ENCODE data around the gene OR52B4. TPM values are rescaled to one million over a fixed set of nuclear protein-coding genes. Genes with fewer than 3 reads are reported as not detected.
"Not testable (repeated sequence)": the region's sequence is repeated elsewhere in the genome, so short reads cannot be mapped to it uniquely, and the experiment has no call there.

Gene OR52B4
- polyA plus RNA-seq, 1 donor from 2014 or later = not detected

GRCh38 chr11:4416306-4416705, 48.1 kb upstream of the OR52B4 start:
- Histone ChIP-seq H3K9ac (ENCODE audit: low read length) (no peak overlapping the region), H3K36me3 (ENCODE audit: insufficient read depth, low read length) (no peaks in the 10 kb centered on the region), H3K9me3 (ENCODE audit: low read length) (no peaks in the 10 kb centered on the region), H3K27ac (ENCODE audit: low read length) (no peak overlapping the region), H4K20me1 (ENCODE audit: insufficient read depth) (no peaks in the 10 kb centered on the region), H3K79me2 (replicated peaks; ENCODE audit: insufficient read depth, low read length) (no peaks in the 10 kb centered on the region), H3K9me2 (ENCODE audit: insufficient read depth, low read length) (no peaks in the 10 kb centered on the region), H3F3A (ENCODE audit: insufficient read depth, low read length, poor library complexity, severe bottlenecking) (no peaks in the 10 kb centered on the region), H3K4me2 (ENCODE audit: low read length) (no peak overlapping the region), H3K4me3 (ENCODE audit: low read length) (no peak overlapping the region), H3K27me3 (ENCODE audit: insufficient read depth, low read depth, low read length) (no peaks in the 10 kb centered on the region), H2AFZ (ENCODE audit: low read depth, low read length) (no peak overlapping the region)
- TF ChIP-seq EP300 (conservative IDR thresholded peaks at IDR 0.05; ENCODE audit: poor library complexity, severe bottlenecking) = no peak
- no peak for TF ChIP-seq CTCF (IDR thresholded peaks at IDR 0.05; ENCODE audit: poor library complexity, severe bottlenecking)
- TF ChIP-seq MXI1 (conservative IDR thresholded peaks at IDR 0.05; ENCODE audit: poor library complexity, severe bottlenecking) = no peak
- TF ChIP-seq REST (IDR thresholded peaks at IDR 0.05; ENCODE audit: borderline replicate concordance) = no peak
- no peak for TF ChIP-seq POLR2AphosphoS5 (IDR thresholded peaks at IDR 0.05)
- TF ChIP-seq EZH2 (IDR thresholded peaks at IDR 0.05; ENCODE audit: borderline replicate concordance, insufficient read depth, low read length, poor library complexity, severe bottlenecking) = no peak
- no peak for TF ChIP-seq RAD21 (conservative IDR thresholded peaks at IDR 0.05)
- TF ChIP-seq TAF1 (IDR thresholded peaks at IDR 0.05; ENCODE audit: low read depth) = no peak
- no peak for TF ChIP-seq SMC3 (conservative IDR thresholded peaks at IDR 0.05; ENCODE audit: poor library complexity)

- H3K4me2 ChIP-seq (ENCODE audit: low read length) = not testable (repeated sequence)
Measured at GRCh38 chr11:4406206-4406605, 38.0 kb upstream of the OR52B4 start.

GRCh38 chr11:4393858-4394223, 25.7 kb upstream of the OR52B4 start:
- Histone ChIP-seq H3K4me3 (ENCODE audit: low read length) (peak overlapping the region; percentile 57), H3K4me2 (ENCODE audit: low read length) (no peak overlapping the region), H3K9me3 (ENCODE audit: low read length) (no peaks in the 10 kb centered on the region), H3K9ac (ENCODE audit: low read length) (no peak overlapping the region), H3K79me2 (replicated peaks; ENCODE audit: insufficient read depth, low read length) (no peaks in the 10 kb centered on the region), H3K27ac (ENCODE audit: low read length) (no peak overlapping the region), H4K20me1 (ENCODE audit: insufficient read depth) (no peaks in the 10 kb centered on the region), H3F3A (ENCODE audit: insufficient read depth, low read length, poor library complexity, severe bottlenecking) (no peaks in the 10 kb centered on the region), H3K36me3 (ENCODE audit: insufficient read depth, low read length) (no peaks in the 10 kb centered on the region), H3K9me2 (ENCODE audit: insufficient read depth, low read length) (no peaks in the 10 kb centered on the region), H2AFZ (ENCODE audit: low read depth, low read length) (no peak overlapping the region), H3K27me3 (ENCODE audit: insufficient read depth, low read depth, low read length) (no peaks in the 10 kb centered on the region)
- no peak for TF ChIP-seq EZH2 (IDR thresholded peaks at IDR 0.05; ENCODE audit: borderline replicate concordance, insufficient read depth, low read length, poor library complexity, severe bottlenecking)
- no peak for TF ChIP-seq MXI1 (conservative IDR thresholded peaks at IDR 0.05; ENCODE audit: poor library complexity, severe bottlenecking)
- no peak for TF ChIP-seq POLR2AphosphoS5 (IDR thresholded peaks at IDR 0.05)
- no peak for TF ChIP-seq TAF1 (IDR thresholded peaks at IDR 0.05; ENCODE audit: low read depth)
- no peak for TF ChIP-seq RAD21 (conservative IDR thresholded peaks at IDR 0.05)
- TF ChIP-seq CTCF (IDR thresholded peaks at IDR 0.05; ENCODE audit: poor library complexity, severe bottlenecking) = no peak
- no peak for TF ChIP-seq REST (IDR thresholded peaks at IDR 0.05; ENCODE audit: borderline replicate concordance)
- TF ChIP-seq EP300 (conservative IDR thresholded peaks at IDR 0.05; ENCODE audit: poor library complexity, severe bottlenecking) = no peak
- no peak for TF ChIP-seq SMC3 (conservative IDR thresholded peaks at IDR 0.05; ENCODE audit: poor library complexity)

More at GRCh38 chr11:4406206-4406605, 38.0 kb upstream of the OR52B4 start:
- H3K36me3 ChIP-seq (ENCODE audit: insufficient read depth, low read length); H3K9me3 ChIP-seq (ENCODE audit: low read length); H3K4me3 ChIP-seq (ENCODE audit: low read length); H3K27me3 ChIP-seq (ENCODE audit: insufficient read depth, low read depth, low read length); H4K20me1 ChIP-seq (ENCODE audit: insufficient read depth); H3K9me2 ChIP-seq (ENCODE audit: insufficient read depth, low read length); H3F3A ChIP-seq (ENCODE audit: insufficient read depth, low read length, poor library complexity, severe bottlenecking); H3K9ac ChIP-seq (ENCODE audit: low read length); H3K79me2 ChIP-seq (replicated peaks; ENCODE audit: insufficient read depth, low read length); H3K27ac ChIP-seq (ENCODE audit: low read length); H2AFZ ChIP-seq (ENCODE audit: low read depth, low read length): not testable (repeated sequence)
